HEK293 (cell line): ENCODE results near the gene SCFD2.

Experiments
- CTCF ChIA-PET: fragments of 350-600 bp; formaldehyde crosslinking; extraction: SDS; loops from one replicate; lab custom pipeline; 2021; ENCODE audit warnings: antibody characterized with exemption; lab: Yijun Ruan, JAX
- POLR2A ChIA-PET: fragments of 300-600 bp; formaldehyde crosslinking; extraction: SDS; loops from one replicate; lab custom pipeline; 2020; ENCODE audit warnings: antibody characterized with exemption, inconsistent platforms; lab: Yijun Ruan, JAX
- H3K27ac ChIP-seq: fragments of 200-500 bp; sonication (Bioruptor generic); 2 replicates; pipeline ENCODE4 v1.5.1; 2014; ENCODE audit warnings: low read depth, low read length, control low read depth, inconsistent platforms; ENCODE audit errors: extremely low read depth
- H3K36me3 ChIP-seq, 2 experiments: fragments of 200-500 bp in 1 of 2; sonication (Bioruptor generic) in 1 of 2; 1 replicate in 1 of 2; 2 replicates in 1 of 2; pipeline ENCODE4 v1.5.1; 2014 to 2017; ENCODE audit warnings: inconsistent platforms in 2 of 2, low read length in 2 of 2; ENCODE audit not compliant: control insufficient read depth in 2 of 2, insufficient read depth in 1 of 2
- H3K4me1 ChIP-seq: fragments of 200-500 bp; sonication (Bioruptor generic); 2 replicates; pipeline ENCODE4 v1.5.1; 2014; ENCODE audit warnings: mild to moderate bottlenecking, low read length, inconsistent platforms; ENCODE audit not compliant: control insufficient read depth, insufficient read depth
- H3K4me3 ChIP-seq: 2 replicates; pipeline ENCODE4 v1.5.1; 2011; ENCODE audit warnings: low read depth, mild to moderate bottlenecking, control low read depth, low read length, moderate library complexity
- H3K9me3 ChIP-seq: fragments of 200-500 bp; sonication (Bioruptor generic); 2 replicates; pipeline ENCODE4 v1.5.1; 2014; ENCODE audit warnings: low read depth, low read length, inconsistent platforms; ENCODE audit not compliant: control insufficient read depth, insufficient read depth
- IKZF3 ChIP-seq: fragments of 450-650 bp; IDR thresholded peaks from 2 replicates; pipeline ENCODE4 v1.5.0; 2018; ENCODE audit warnings: missing biosample characterization, mild to moderate bottlenecking, missing genetic modification characterization, moderate library complexity
- KLF10 ChIP-seq: fragments of 450-650 bp; IDR thresholded peaks from 2 replicates; pipeline ENCODE4 v1.5.1; 2018; ENCODE audit warnings: missing biosample characterization, mild to moderate bottlenecking, missing genetic modification characterization
- ZNF211 ChIP-seq: fragments of 450-650 bp; formaldehyde crosslinking; IDR thresholded peaks from 2 replicates; pipeline ENCODE4 v1.5.1; 2016; ENCODE audit warnings: low read depth, missing biosample characterization, missing genetic modification characterization
- ZNF302 ChIP-seq: fragments of 450-650 bp; formaldehyde crosslinking; IDR thresholded peaks from 2 replicates; pipeline ENCODE4 v1.5.1; 2016; ENCODE audit warnings: missing biosample characterization, missing genetic modification characterization, low read depth
- ZNF354C ChIP-seq: fragments of 450-650 bp; formaldehyde crosslinking; IDR thresholded peaks from 2 replicates; pipeline ENCODE4 v1.5.1; 2016; ENCODE audit warnings: missing biosample characterization, missing genetic modification characterization, low read depth, borderline replicate concordance
- ZNF366 ChIP-seq: fragments of 450-650 bp; formaldehyde crosslinking; conservative IDR thresholded peaks from 2 replicates; pipeline ENCODE4 v1.5.1; 2016; ENCODE audit warnings: missing biosample characterization, missing genetic modification characterization
- ZNF423 ChIP-seq: fragments of 450-650 bp; formaldehyde crosslinking; IDR thresholded peaks from 2 replicates; pipeline ENCODE4 v1.5.1; 2016; ENCODE audit warnings: missing biosample characterization, missing genetic modification characterization
- ZNF529 ChIP-seq: fragments of 450-650 bp; formaldehyde crosslinking; IDR thresholded peaks from 2 replicates; pipeline ENCODE4 v1.5.1; 2017; ENCODE audit warnings: missing genetic modification characterization, missing biosample characterization; ENCODE audit not compliant: insufficient replicate concordance
- ZNF677 ChIP-seq: fragments of 450-650 bp; IDR thresholded peaks from 2 replicates; pipeline ENCODE4 v1.5.0; 2018; ENCODE audit warnings: missing biosample characterization, mild to moderate bottlenecking, missing genetic modification characterization, moderate library complexity
- ZNF785 ChIP-seq: fragments of 450-650 bp; formaldehyde crosslinking; IDR thresholded peaks from 2 replicates; pipeline ENCODE4 v1.5.1; 2016; ENCODE audit warnings: missing biosample characterization, missing genetic modification characterization
- ZNF792 ChIP-seq: fragments of 450-650 bp; formaldehyde crosslinking; IDR thresholded peaks from 2 replicates; pipeline ENCODE4 v1.5.1; 2016; ENCODE audit warnings: missing biosample characterization, missing genetic modification characterization
- TF ChIP-seq, protein P1 (sequence below): fragments of 450-650 bp; formaldehyde crosslinking; conservative IDR thresholded peaks from 2 replicates; pipeline ENCODE4 v1.5.1; 2016; ENCODE audit warnings: low read depth, missing biosample characterization, missing genetic modification characterization
- TF ChIP-seq, protein P2 (sequence below): fragments of 450-650 bp; formaldehyde crosslinking; IDR thresholded peaks from 2 replicates; pipeline ENCODE4 v1.5.1; 2016; ENCODE audit warnings: missing biosample characterization, missing genetic modification characterization
- TF ChIP-seq, protein P3 (sequence below): fragments of 450-650 bp; formaldehyde crosslinking; IDR thresholded peaks from 2 replicates; pipeline ENCODE4 v1.5.1; 2016; ENCODE audit warnings: missing biosample characterization, missing genetic modification characterization
- TF ChIP-seq, protein P4 (sequence below): fragments of 450-650 bp; formaldehyde crosslinking; IDR thresholded peaks from 2 replicates; pipeline ENCODE4 v1.5.1; 2016; ENCODE audit warnings: missing biosample characterization, missing genetic modification characterization
- TF ChIP-seq, protein P5 (sequence below): fragments of 450-650 bp; formaldehyde crosslinking; IDR thresholded peaks from 2 replicates; pipeline ENCODE4 v1.5.0; 2017; ENCODE audit warnings: missing biosample characterization, missing genetic modification characterization, borderline replicate concordance

SCFD2 gene

DNA sequence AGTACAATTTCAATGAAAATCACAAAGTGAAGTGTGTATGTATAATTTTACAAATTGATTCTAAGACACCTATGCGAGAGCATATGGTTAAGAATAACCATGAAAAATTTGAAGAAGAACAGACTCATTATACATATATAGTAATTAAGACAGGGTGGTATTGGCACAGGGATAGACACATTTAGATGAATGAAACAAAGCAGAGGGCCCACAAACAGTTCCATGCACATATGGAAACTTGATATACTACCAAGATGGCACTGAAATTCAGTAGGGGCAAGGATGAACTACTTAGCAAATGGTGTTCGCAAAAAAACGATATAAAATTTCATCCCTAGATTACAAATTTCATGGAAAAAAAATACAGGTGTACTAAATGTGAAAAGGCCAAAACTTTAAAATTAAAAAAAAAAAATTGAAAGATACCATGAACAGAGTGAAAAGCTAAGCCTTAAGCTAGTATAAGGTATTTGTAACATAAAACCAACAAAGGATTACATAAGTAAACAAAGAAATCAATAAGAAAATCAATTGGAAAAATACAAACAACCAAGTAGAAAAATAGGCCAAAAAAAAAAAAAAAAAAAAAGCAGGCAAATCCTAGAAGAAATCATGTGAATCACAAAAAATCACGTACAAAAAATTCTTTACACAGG is 418.3 kb downstream of the SCFD2 start (continued):
- TF ChIP-seq, protein P1, sequence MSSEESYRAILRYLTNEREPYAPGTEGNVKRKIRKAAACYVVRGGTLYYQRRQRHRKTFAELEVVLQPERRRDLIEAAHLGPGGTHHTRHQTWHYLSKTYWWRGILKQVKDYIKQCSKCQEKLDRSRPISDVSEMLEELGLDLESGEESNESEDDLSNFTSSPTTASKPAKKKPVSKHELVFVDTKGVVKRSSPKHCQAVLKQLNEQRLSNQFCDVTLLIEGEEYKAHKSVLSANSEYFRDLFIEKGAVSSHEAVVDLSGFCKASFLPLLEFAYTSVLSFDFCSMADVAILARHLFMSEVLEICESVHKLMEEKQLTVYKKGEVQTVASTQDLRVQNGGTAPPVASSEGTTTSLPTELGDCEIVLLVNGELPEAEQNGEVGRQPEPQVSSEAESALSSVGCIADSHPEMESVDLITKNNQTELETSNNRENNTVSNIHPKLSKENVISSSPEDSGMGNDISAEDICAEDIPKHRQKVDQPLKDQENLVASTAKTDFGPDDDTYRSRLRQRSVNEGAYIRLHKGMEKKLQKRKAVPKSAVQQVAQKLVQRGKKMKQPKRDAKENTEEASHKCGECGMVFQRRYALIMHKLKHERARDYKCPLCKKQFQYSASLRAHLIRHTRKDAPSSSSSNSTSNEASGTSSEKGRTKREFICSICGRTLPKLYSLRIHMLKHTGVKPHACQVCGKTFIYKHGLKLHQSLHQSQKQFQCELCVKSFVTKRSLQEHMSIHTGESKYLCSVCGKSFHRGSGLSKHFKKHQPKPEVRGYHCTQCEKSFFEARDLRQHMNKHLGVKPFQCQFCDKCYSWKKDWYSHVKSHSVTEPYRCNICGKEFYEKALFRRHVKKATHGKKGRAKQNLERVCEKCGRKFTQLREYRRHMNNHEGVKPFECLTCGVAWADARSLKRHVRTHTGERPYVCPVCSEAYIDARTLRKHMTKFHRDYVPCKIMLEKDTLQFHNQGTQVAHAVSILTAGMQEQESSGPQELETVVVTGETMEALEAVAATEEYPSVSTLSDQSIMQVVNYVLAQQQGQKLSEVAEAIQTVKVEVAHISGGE (tag by site-specific recombination), result no peak
- TF ChIP-seq KLF10 (tag by site-specific recombination), result no peak
- TF ChIP-seq ZNF354C, result no peak
- TF ChIP-seq, all 188 proteins: peak for 0

DNA sequence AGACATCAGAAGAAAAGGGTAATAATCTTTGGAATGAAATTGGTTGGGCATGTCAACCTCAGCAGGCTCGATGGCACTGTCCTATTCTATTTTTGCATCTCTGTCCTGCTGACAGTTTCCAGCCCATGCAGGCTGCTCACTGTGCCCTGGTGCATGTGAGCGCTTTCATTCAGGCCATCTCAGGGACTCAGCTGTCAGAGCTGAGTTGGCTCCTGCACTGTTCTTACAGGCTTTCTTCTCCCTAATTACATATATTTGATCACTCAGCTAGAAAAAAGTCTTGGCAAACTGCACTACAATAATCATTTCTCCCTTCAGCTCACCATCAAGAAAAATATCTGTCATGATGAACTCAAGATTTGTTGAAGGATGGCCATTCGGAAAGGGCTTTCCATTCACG is 419.0 kb downstream of the SCFD2 start:
- POLR2A ChIA-PET, result no interaction called here
- H3K27ac ChIP-seq, result no peak overlapping the region
- no peaks in the 10 kb centered on the region for H3K4me1 ChIP-seq
- no peaks in the 10 kb centered on the region for H3K36me3 ChIP-seq
- H3K9me3 ChIP-seq, result no peaks in the 10 kb centered on the region
- no peak overlapping the region for H3K4me3 ChIP-seq
- CTCF ChIA-PET, result no interaction called here
- TF ChIP-seq ZNF423 (no peak), ZNF366 (no peak), ZNF302 (no peak), ZNF677 (no peak), ZNF529 (tag by site-specific recombination) (no peak), ZNF792 (tag by site-specific recombination) (no peak), ZNF211 (no peak), ZNF785 (tag by site-specific recombination) (no peak), IKZF3 (tag by site-specific recombination) (no peak)
- TF ChIP-seq, protein P2, sequence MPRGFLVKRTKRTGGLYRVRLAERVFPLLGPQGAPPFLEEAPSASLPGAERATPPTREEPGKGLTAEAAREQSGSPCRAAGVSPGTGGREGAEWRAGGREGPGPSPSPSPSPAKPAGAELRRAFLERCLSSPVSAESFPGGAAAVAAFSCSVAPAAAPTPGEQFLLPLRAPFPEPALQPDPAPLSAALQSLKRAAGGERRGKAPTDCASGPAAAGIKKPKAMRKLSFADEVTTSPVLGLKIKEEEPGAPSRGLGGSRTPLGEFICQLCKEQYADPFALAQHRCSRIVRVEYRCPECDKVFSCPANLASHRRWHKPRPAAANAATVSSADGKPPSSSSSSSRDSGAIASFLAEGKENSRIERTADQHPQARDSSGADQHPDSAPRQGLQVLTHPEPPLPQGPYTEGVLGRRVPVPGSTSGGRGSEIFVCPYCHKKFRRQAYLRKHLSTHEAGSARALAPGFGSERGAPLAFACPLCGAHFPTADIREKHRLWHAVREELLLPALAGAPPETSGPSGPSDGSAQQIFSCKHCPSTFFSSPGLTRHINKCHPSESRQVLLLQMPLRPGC (tag by site-specific recombination), result no peak
- TF ChIP-seq, protein P3, sequence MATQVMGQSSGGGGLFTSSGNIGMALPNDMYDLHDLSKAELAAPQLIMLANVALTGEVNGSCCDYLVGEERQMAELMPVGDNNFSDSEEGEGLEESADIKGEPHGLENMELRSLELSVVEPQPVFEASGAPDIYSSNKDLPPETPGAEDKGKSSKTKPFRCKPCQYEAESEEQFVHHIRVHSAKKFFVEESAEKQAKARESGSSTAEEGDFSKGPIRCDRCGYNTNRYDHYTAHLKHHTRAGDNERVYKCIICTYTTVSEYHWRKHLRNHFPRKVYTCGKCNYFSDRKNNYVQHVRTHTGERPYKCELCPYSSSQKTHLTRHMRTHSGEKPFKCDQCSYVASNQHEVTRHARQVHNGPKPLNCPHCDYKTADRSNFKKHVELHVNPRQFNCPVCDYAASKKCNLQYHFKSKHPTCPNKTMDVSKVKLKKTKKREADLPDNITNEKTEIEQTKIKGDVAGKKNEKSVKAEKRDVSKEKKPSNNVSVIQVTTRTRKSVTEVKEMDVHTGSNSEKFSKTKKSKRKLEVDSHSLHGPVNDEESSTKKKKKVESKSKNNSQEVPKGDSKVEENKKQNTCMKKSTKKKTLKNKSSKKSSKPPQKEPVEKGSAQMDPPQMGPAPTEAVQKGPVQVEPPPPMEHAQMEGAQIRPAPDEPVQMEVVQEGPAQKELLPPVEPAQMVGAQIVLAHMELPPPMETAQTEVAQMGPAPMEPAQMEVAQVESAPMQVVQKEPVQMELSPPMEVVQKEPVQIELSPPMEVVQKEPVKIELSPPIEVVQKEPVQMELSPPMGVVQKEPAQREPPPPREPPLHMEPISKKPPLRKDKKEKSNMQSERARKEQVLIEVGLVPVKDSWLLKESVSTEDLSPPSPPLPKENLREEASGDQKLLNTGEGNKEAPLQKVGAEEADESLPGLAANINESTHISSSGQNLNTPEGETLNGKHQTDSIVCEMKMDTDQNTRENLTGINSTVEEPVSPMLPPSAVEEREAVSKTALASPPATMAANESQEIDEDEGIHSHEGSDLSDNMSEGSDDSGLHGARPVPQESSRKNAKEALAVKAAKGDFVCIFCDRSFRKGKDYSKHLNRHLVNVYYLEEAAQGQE (tag by site-specific recombination), result no peak
- TF ChIP-seq, protein P4, sequence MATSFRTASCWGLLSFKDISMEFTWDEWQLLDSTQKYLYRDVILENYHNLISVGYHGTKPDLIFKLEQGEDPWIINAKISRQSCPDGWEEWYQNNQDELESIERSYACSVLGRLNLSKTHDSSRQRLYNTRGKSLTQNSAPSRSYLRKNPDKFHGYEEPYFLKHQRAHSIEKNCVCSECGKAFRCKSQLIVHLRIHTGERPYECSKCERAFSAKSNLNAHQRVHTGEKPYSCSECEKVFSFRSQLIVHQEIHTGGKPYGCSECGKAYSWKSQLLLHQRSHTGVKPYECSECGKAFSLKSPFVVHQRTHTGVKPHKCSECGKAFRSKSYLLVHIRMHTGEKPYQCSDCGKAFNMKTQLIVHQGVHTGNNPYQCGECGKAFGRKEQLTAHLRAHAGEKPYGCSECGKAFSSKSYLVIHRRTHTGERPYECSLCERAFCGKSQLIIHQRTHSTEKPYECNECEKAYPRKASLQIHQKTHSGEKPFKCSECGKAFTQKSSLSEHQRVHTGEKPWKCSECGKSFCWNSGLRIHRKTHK, result no peak
- TF ChIP-seq, protein P5, sequence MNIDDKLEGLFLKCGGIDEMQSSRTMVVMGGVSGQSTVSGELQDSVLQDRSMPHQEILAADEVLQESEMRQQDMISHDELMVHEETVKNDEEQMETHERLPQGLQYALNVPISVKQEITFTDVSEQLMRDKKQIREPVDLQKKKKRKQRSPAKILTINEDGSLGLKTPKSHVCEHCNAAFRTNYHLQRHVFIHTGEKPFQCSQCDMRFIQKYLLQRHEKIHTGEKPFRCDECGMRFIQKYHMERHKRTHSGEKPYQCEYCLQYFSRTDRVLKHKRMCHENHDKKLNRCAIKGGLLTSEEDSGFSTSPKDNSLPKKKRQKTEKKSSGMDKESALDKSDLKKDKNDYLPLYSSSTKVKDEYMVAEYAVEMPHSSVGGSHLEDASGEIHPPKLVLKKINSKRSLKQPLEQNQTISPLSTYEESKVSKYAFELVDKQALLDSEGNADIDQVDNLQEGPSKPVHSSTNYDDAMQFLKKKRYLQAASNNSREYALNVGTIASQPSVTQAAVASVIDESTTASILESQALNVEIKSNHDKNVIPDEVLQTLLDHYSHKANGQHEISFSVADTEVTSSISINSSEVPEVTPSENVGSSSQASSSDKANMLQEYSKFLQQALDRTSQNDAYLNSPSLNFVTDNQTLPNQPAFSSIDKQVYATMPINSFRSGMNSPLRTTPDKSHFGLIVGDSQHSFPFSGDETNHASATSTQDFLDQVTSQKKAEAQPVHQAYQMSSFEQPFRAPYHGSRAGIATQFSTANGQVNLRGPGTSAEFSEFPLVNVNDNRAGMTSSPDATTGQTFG (tag by site-specific recombination), result no peak
